ENCODE results near the gene ACAP3. TPM values are rescaled to one million over a fixed set of nuclear protein-coding genes. Genes with fewer than 3 reads are reported as not detected.

The ACAP3 gene, protein sequence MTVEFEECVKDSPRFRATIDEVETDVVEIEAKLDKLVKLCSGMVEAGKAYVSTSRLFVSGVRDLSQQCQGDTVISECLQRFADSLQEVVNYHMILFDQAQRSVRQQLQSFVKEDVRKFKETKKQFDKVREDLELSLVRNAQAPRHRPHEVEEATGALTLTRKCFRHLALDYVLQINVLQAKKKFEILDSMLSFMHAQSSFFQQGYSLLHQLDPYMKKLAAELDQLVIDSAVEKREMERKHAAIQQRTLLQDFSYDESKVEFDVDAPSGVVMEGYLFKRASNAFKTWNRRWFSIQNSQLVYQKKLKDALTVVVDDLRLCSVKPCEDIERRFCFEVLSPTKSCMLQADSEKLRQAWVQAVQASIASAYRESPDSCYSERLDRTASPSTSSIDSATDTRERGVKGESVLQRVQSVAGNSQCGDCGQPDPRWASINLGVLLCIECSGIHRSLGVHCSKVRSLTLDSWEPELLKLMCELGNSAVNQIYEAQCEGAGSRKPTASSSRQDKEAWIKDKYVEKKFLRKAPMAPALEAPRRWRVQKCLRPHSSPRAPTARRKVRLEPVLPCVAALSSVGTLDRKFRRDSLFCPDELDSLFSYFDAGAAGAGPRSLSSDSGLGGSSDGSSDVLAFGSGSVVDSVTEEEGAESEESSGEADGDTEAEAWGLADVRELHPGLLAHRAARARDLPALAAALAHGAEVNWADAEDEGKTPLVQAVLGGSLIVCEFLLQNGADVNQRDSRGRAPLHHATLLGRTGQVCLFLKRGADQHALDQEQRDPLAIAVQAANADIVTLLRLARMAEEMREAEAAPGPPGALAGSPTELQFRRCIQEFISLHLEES
- 93.9 and 103 TPM in 2 replicates for total RNA-seq (ENCODE audit: low replicate concordance)
- long read RNA-seq, partial matches to known transcripts = 0 of 1 reads
- long read RNA-seq, other reads (novel, unspliced or antisense) = 1 of 1 reads

DNA sequence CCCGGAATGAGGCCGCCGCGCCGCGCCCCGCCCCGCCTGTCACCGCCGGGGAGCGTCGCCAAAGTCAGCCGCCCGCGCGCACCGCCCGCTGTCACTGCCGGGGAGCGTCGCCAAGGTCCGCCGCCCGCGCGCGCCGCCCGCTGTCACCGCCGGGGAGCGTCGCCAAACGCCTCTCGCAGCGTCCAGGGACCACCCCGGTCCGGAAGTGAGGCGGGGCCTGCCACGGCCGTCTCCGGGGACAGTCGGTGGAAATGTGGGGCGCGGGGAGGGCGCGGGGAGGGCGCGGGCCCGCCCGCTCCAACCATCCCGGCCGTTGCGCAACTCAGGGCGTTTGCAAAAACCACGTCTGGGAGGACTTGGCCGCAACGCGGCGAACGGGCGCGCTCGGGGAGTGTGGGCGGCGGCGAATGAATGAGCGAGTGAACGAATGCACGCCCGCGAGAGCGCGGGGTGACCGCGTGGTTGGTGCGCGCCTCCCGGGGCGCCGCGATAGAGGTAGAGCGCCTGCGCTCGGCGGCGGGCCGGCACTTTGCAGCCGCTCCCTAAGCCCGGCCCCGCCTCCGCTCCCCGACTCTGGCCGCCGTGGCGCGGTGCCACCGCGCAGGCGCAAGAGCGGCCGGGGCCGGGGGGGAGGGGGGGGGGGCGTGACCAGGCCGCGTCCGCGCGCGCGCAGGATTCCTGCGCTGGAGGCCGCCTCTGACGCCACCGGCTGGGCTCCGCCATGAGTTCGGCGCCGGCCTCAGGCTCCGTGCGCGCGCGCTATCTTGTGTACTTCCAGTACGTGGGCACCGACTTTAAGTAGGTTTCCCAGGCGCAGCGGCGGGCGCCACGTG lies at the start of gene ACAP3, which contains the start of gene PUSL1:
TSS of gene ACAP3 (minus strand) at position 8 of the 833 bp plus-strand sequence. CDS start 115 bp downstream, outside the sequence.
TSS of gene PUSL1 (plus strand) at position 675 of the 833 bp plus-strand sequence. CDS start at position 722, 47 bp downstream.
- Mint-ChIP-seq H3K27me3 (no peaks in the 10 kb centered on the region), H3K27ac (peak within 1 kb of the TSS; percentile 93), H3K4me3 (peak within 1 kb of the TSS; percentile 91), H3K36me3 (no peaks in the 10 kb centered on the region), H3K4me1 (ENCODE audit: unreplicated experiment) (peaks cover 15% of the 10 kb centered on the region), H3K9me3 (no peaks in the 10 kb centered on the region)
- DNase-seq (ENCODE audit: extremely low spot score, unreplicated experiment) = peak; percentile 92
- TF ChIP-seq, protein P1, sequence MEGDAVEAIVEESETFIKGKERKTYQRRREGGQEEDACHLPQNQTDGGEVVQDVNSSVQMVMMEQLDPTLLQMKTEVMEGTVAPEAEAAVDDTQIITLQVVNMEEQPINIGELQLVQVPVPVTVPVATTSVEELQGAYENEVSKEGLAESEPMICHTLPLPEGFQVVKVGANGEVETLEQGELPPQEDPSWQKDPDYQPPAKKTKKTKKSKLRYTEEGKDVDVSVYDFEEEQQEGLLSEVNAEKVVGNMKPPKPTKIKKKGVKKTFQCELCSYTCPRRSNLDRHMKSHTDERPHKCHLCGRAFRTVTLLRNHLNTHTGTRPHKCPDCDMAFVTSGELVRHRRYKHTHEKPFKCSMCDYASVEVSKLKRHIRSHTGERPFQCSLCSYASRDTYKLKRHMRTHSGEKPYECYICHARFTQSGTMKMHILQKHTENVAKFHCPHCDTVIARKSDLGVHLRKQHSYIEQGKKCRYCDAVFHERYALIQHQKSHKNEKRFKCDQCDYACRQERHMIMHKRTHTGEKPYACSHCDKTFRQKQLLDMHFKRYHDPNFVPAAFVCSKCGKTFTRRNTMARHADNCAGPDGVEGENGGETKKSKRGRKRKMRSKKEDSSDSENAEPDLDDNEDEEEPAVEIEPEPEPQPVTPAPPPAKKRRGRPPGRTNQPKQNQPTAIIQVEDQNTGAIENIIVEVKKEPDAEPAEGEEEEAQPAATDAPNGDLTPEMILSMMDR (conservative IDR thresholded peaks at IDR 0.05) = no peak

DNA sequence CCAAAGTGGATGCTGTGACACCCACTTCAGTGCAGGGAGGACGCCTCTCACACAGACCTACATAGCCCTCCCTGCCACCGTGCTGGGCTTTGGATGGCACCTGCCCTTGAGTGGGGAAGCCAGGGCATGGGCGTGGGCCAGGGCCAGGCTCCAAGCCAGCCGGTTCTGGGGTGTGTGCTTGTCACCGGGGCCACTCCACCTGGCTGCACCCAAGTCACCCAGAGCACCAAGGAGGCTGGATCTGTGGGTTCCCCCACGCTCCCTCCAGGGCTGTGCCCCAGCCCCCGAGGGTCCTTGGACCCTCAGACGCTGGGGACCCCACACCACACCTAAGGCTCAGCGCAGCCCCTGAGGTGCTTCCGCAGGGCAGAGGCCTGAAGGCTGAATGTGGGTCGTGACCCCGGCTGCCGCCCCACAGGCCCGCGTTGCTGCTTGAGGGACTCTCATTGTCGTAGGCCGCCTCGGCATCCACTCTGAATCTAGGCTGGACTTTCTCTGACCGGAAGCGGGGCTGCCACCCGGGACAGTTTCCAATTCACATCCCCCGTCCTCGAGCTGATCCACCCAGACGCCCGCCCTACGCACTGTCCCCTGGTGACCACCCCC lies 49.2 kb upstream of the ACAP3 start:
- peak overlapping the region; percentile 78 for H3K27ac Mint-ChIP-seq
- H3K4me3 Mint-ChIP-seq = peak overlapping the region; percentile 86
- no peaks in the 10 kb centered on the region for H3K36me3 Mint-ChIP-seq
- no peak for DNase-seq (ENCODE audit: extremely low spot score, unreplicated experiment)
- peaks cover 8% of the 10 kb centered on the region for H3K27me3 Mint-ChIP-seq
- H3K9me3 Mint-ChIP-seq = no peaks in the 10 kb centered on the region
- TF ChIP-seq, protein P1 (conservative IDR thresholded peaks at IDR 0.05) = no peak
- peaks cover 21% of the 10 kb centered on the region for H3K4me1 Mint-ChIP-seq (ENCODE audit: unreplicated experiment)

DNA sequence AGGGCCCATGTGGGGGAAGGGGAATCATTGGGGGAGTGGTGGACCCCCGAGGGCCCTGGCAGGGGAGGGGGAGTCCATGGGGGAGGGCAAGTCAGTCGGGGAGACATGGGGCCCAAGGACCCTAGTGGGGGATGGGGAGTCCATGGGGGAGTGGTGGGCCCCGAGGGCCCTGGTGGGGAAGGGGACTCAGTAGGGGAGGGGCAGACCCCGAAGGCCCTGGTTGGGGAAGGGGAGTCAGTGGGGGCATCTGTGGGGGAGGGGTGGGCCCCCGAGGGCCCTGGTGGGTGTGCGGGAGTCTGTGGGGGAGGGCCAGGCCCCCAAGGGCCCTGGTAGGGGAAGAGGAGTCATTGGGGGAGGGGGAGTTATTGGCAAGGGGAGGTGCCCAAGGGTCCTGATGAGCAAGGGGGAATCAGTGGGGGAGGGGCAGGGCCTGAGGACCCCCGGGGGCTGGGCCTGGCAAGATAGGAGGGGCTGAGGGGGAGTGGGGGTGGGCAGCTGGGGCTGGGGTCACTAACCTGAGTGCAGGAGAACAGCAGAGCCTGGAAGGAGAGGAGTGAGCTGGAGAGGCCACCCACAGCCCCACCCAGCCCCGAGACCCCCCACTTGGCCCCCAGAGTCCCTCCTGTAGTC lies 48.6 kb upstream of the ACAP3 start:
- TF ChIP-seq, protein P1 (conservative IDR thresholded peaks at IDR 0.05) = no peak
- H3K4me3 Mint-ChIP-seq = no peak overlapping the region

DNA sequence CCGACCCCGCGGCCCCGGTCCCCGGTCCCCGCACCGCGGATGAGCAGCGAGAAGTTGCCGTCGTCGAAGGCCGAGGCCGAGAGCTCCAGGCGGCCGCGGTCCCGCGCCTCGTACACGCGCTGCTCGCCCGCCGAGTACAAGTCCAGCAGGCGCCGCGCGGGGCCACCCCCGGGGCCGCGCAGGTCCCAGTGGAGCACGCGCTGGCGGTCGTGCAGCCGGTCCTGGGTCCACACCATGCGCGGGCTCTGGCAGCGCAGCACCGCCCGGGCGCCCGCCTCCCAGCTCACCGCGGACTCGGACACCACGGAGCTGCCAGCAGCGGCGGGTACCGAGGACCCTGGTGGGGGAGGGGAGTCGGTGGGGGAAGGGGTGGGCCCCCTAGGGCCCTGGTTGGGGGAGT lies 47.7 kb upstream of the ACAP3 start:
- Mint-ChIP-seq H3K4me3 (no peak overlapping the region), H3K27ac (no peak overlapping the region), H3K4me1 (ENCODE audit: unreplicated experiment) (peaks cover 13% of the 10 kb centered on the region)

More for the DNA sequence above, 48.6 kb upstream of the ACAP3 start:
- peaks cover 8% of the 10 kb centered on the region for H3K27me3 Mint-ChIP-seq
- H3K4me1 Mint-ChIP-seq (ENCODE audit: unreplicated experiment) = peaks cover 20% of the 10 kb centered on the region
- no peaks in the 10 kb centered on the region for H3K9me3 Mint-ChIP-seq
- no peak overlapping the region for H3K27ac Mint-ChIP-seq
- no peak for DNase-seq (ENCODE audit: extremely low spot score, unreplicated experiment)
- no peaks in the 10 kb centered on the region for H3K36me3 Mint-ChIP-seq

More for the DNA sequence above, 47.7 kb upstream of the ACAP3 start:
- TF ChIP-seq, protein P1 (conservative IDR thresholded peaks at IDR 0.05) = no peak
- peaks cover 8% of the 10 kb centered on the region for H3K27me3 Mint-ChIP-seq
- DNase-seq (ENCODE audit: extremely low spot score, unreplicated experiment) = no peak
- H3K9me3 Mint-ChIP-seq = no peaks in the 10 kb centered on the region
- no peaks in the 10 kb centered on the region for H3K36me3 Mint-ChIP-seq
